ENCODE measurements around the gene RESF1. TPM values are rescaled to one million over a fixed set of nuclear protein-coding genes. Genes with fewer than 3 reads are reported as not detected.

RESF1 gene
- total RNA-seq, 1 donor from 2014 or later = 32.3 TPM

- no peak for DNase-seq (ENCODE audit: low read depth)
- H3K27me3 ChIP-seq (ENCODE audit: control insufficient read depth, insufficient read depth, low read length) = no peaks in the 10 kb centered on the region
- no peak overlapping the region for H3K4me3 ChIP-seq (ENCODE audit: low read depth, low read length)
- H3K36me3 ChIP-seq (ENCODE audit: control insufficient read depth, insufficient read depth, low read length) = peaks cover 2% of the 10 kb centered on the region
- TF ChIP-seq, protein P1, sequence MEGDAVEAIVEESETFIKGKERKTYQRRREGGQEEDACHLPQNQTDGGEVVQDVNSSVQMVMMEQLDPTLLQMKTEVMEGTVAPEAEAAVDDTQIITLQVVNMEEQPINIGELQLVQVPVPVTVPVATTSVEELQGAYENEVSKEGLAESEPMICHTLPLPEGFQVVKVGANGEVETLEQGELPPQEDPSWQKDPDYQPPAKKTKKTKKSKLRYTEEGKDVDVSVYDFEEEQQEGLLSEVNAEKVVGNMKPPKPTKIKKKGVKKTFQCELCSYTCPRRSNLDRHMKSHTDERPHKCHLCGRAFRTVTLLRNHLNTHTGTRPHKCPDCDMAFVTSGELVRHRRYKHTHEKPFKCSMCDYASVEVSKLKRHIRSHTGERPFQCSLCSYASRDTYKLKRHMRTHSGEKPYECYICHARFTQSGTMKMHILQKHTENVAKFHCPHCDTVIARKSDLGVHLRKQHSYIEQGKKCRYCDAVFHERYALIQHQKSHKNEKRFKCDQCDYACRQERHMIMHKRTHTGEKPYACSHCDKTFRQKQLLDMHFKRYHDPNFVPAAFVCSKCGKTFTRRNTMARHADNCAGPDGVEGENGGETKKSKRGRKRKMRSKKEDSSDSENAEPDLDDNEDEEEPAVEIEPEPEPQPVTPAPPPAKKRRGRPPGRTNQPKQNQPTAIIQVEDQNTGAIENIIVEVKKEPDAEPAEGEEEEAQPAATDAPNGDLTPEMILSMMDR (IDR thresholded peaks at IDR 0.05; ENCODE audit: insufficient read depth, low read length, poor library complexity, severe bottlenecking) = no peak
Observed at GRCh38 chr12:32005496-32006125, 46.4 kb downstream of the RESF1 start.

Other genes with a start within 250 kb of the RESF1 start
- gene AMN1, start 230.4 kb upstream of the RESF1 start, total RNA-seq = 5.3 and 9.3 TPM in 2 replicates
- 13.1 and 14.5 TPM in 2 replicates for gene BICD1, start 147.4 kb downstream of the RESF1 start, total RNA-seq

Measured in kidney epithelial cell (primary cell).